ENCODE results near the gene PEX11A.

PEX11A gene

GRCh38 chr15:89654847-89655805 is 35.4 kb downstream of the PEX11A start, which contains the start of gene KIF7:
Gene KIF7, minus strand, starts transcription at chr15:89655467. Its CDS starts 2,537 bp downstream, at chr15:89652930.
- DNase-seq, result peak; percentile 58

- no peak for DNase-seq
Measured at GRCh38 chr15:89654301-89654761, 36.2 kb downstream of the PEX11A start.

- DNase-seq, result no peak
Measured at GRCh38 chr15:89653578-89653977, 37.0 kb downstream of the PEX11A start.

GRCh38 chr15:89652666-89653065 is 37.9 kb downstream of the PEX11A start:
- no peak for DNase-seq

- DNase-seq, result no peak
Measured at GRCh38 chr15:89652131-89652530, 38.4 kb downstream of the PEX11A start.

GRCh38 chr15:89649716-89650115 is 40.8 kb downstream of the PEX11A start:
- DNase-seq, result no peak

GRCh38 chr15:89649013-89649625 is 41.4 kb downstream of the PEX11A start:
- DNase-seq, result no peak

- DNase-seq, result no peak
Measured at GRCh38 chr15:89648106-89649012, 42.2 kb downstream of the PEX11A start.

- peak; percentile 34 for DNase-seq
Measured at GRCh38 chr15:89647191-89647851, 43.2 kb downstream of the PEX11A start.

- no peak for DNase-seq
Measured at GRCh38 chr15:89646416-89647141, 44.0 kb downstream of the PEX11A start.

GRCh38 chr15:89645680-89646079 is 44.9 kb downstream of the PEX11A start:
- no peak for DNase-seq

GRCh38 chr15:89642106-89642505 is 48.4 kb downstream of the PEX11A start:
- no peak for DNase-seq

GRCh38 chr15:89641053-89641452 is 49.5 kb downstream of the PEX11A start:
- DNase-seq, result no peak

- no peak for DNase-seq
Measured at GRCh38 chr15:89640245-89640644, 50.3 kb downstream of the PEX11A start.

GRCh38 chr15:89633585-89633984 is 57.0 kb downstream of the PEX11A start:
- DNase-seq, result no peak

GRCh38 chr15:89632563-89633430 is 57.8 kb downstream of the PEX11A start:
- no peak for DNase-seq

- DNase-seq, result no peak
Measured at GRCh38 chr15:89631902-89632264, 58.7 kb downstream of the PEX11A start.
